Gastrocnemius medialis (tissue), 4 donors: ENCODE results near the gene DDAH1.

ENCODE experiments used
- POLR2A ChIP-seq, 2 donors: fragments of 450-650 bp; IDR thresholded peaks; one replicate each; pipeline ENCODE4 v1.6.1; 2017; ENCODE audit warnings: antibody characterized with exemption in 2 of 2, mild to moderate bottlenecking in 2 of 2, moderate library complexity in 2 of 2
- TF ChIP-seq, protein P1 (sequence below), 5 experiments: fragments of 450-650 bp in 3 of 5; fragments of 200-600 bp in 2 of 5; sonication (generic) in 2 of 5; IDR thresholded peaks in 4 of 5; conservative IDR thresholded peaks in 1 of 5; 1 replicate in 4 of 5; 2 replicates in 1 of 5; pipeline ENCODE4 v1.5.1; 2016 to 2019; ENCODE audit warnings: antibody characterized with exemption in 5 of 5, mild to moderate bottlenecking in 3 of 5, moderate library complexity in 3 of 5

DNA sequence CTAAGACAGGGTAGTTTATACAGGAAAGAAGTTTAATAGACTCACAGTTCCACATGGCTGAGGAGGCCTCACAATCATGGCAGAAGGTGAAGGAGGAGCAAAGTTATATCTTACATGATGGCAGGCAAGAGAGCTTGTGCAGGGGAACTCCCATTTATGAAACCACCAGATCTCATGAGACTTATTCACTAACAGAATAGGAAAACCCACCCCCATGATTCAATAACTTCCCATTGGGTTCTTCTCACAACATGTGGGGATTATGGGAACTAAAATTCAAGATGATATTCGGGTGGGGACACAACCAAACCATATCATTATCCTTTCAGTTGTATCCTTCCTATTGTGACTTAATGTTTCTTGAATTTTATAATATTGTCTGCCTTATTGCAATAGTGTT lies 13.4 kb upstream of the DDAH1 start:
- TF ChIP-seq, protein P1, sequence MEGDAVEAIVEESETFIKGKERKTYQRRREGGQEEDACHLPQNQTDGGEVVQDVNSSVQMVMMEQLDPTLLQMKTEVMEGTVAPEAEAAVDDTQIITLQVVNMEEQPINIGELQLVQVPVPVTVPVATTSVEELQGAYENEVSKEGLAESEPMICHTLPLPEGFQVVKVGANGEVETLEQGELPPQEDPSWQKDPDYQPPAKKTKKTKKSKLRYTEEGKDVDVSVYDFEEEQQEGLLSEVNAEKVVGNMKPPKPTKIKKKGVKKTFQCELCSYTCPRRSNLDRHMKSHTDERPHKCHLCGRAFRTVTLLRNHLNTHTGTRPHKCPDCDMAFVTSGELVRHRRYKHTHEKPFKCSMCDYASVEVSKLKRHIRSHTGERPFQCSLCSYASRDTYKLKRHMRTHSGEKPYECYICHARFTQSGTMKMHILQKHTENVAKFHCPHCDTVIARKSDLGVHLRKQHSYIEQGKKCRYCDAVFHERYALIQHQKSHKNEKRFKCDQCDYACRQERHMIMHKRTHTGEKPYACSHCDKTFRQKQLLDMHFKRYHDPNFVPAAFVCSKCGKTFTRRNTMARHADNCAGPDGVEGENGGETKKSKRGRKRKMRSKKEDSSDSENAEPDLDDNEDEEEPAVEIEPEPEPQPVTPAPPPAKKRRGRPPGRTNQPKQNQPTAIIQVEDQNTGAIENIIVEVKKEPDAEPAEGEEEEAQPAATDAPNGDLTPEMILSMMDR (IDR thresholded peaks at IDR 0.05 in 4 of 5, conservative IDR thresholded peaks at IDR 0.05 in 1 of 5), result no peak
- no peak for TF ChIP-seq POLR2A (IDR thresholded peaks at IDR 0.05)
